BJ (cell line): ENCODE data around the gene LCORL. TPM values are rescaled to one million over a fixed set of nuclear protein-coding genes. Genes with fewer than 3 reads are reported as not detected.
"Not testable (repeated sequence)": the region's sequence is repeated elsewhere in the genome, so short reads cannot be mapped to it uniquely, and the experiment has no call there.

Source experiments
- CTCF ChIA-PET: fragments of 350-600 bp; formaldehyde crosslinking; extraction: SDS; loops from one replicate; lab custom pipeline; 2021; ENCODE audit warnings: antibody characterized with exemption, inconsistent platforms; lab: Yijun Ruan, JAX
- POLR2A ChIA-PET: fragments of 300-600 bp; sonication (Branson Sonifier 250); formaldehyde crosslinking; extraction: SDS; loops from one replicate; lab custom pipeline; 2021; ENCODE audit warnings: antibody characterized with exemption; lab: Charles Lee
- DNase-seq: peaks from one replicate; pipeline ENCODE4 v3.0.0-alpha.2; 2011; ENCODE audit warnings: low read depth
- H3K27me3 ChIP-seq: 2 replicates; pipeline ENCODE4 v1.6.0; 2011; ENCODE audit warnings: low read length; ENCODE audit not compliant: control insufficient read depth, insufficient read depth
- H3K36me3 ChIP-seq: 2 replicates; pipeline ENCODE4 v1.5.1; 2011; ENCODE audit warnings: low read length; ENCODE audit not compliant: control insufficient read depth, insufficient read depth
- H3K4me3 ChIP-seq: 2 replicates; pipeline ENCODE4 v1.5.1; 2011; ENCODE audit warnings: low read depth, mild to moderate bottlenecking, control low read depth, low read length
- CTCF ChIP-seq: IDR thresholded peaks from 2 replicates; pipeline ENCODE4 v1.5.1; 2011; ENCODE audit warnings: low read depth, mild to moderate bottlenecking, control low read depth, inconsistent platforms, low read length, moderate library complexity; ENCODE audit not compliant: insufficient read depth
- polyA plus RNA-seq: library from polyadenylated mRNA; depleted of rRNA; stranded (reverse); fragments of >200 nt; gene quantifications from 2 replicates; pipeline ENCODE4 v1.2.3, GENCODE V29; 2011

The LCORL gene
- polyA plus RNA-seq, 1 experiment = 2.0 TPM

DNA sequence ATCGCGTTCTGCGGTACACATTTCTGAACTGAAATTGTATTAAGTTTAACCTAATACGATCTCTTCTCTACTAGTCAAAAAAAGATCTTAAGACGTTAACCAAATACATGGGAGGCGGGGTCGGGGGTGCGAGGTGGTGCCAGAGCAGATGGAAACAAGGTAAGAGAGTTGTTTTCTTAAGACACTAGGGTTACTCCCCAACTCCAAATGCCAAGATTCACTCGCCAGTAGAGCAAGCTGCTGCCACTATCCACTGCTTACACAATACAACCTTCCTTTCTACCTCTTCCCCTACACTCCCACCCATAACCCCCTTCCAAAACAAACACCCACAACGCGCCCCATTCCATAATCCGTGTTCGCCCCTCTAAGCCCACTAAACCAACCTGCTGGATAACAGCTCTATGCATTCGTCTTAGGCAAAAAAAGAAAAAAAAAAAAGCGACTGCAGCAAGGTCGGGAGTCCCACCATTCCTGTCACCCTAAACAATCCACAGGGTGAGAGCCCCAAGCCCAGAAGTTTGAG is 1.3 kb downstream of the LCORL start:
- ChIA-PET CTCF (interaction anchor here (0.9 to 1.2 kb wide), 2 partner anchors 22 to 203 kb away, joined by 3 to 4 read pairs; no protein-coding TSS in a partner anchor), POLR2A (no interaction called here)
- no peaks in the 10 kb centered on the region for H3K36me3 ChIP-seq
- peak overlapping the region; percentile 93 for H3K4me3 ChIP-seq
- DNase-seq = no peak
- peaks cover 6% of the 10 kb centered on the region for H3K27me3 ChIP-seq
- TF ChIP-seq CTCF = no peak

GRCh38 chr4:18014269-18014668 is 7.3 kb downstream of the LCORL start:
- TF ChIP-seq CTCF = no peak
- POLR2A ChIA-PET = no interaction called here
- CTCF ChIA-PET = no interaction called here

DNA sequence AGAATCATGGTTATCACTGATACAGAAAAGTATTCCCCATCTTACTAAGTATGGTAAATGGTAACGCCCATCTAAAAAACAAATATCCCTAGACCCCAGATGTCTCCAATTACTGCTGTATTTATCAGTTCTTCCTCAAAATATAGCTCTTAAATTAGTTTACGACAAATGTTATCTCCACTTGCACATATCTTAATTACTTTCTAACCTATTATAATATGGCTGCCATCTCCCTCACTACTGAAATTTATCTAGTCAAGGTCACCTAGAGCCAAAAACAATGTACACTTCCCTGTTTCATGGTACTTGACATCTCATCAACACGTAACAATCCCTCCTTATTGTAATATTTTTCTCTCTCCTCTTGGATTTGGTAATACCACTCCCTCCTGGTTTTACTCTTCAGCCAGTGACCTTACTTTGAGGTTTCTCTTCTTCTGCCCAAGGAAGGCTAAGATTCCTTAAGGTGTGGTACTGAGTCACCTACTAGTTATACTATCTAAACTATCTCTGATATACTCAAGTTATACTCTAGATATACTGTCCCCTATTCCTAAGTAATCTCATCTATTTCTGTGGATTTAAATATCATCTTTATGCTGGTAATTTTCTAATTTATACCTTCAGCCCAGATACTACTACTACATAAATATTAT is 8.6 kb downstream of the LCORL start:
- ChIA-PET CTCF (interaction anchor here (0.6 kb wide), 1 partner anchor 572 kb away, joined by 4 read pairs; no protein-coding TSS in a partner anchor), POLR2A (no interaction called here)
- H3K4me3 ChIP-seq = no peak overlapping the region
- H3K27me3 ChIP-seq = no peaks in the 10 kb centered on the region
- no peak for DNase-seq
- H3K36me3 ChIP-seq = no peaks in the 10 kb centered on the region
- TF ChIP-seq CTCF = no peak

More at GRCh38 chr4:18014269-18014668, 7.3 kb downstream of the LCORL start:
- no peak for DNase-seq
- no peaks in the 10 kb centered on the region for H3K36me3 ChIP-seq
- no peaks in the 10 kb centered on the region for H3K27me3 ChIP-seq
- no peak overlapping the region for H3K4me3 ChIP-seq

DNA sequence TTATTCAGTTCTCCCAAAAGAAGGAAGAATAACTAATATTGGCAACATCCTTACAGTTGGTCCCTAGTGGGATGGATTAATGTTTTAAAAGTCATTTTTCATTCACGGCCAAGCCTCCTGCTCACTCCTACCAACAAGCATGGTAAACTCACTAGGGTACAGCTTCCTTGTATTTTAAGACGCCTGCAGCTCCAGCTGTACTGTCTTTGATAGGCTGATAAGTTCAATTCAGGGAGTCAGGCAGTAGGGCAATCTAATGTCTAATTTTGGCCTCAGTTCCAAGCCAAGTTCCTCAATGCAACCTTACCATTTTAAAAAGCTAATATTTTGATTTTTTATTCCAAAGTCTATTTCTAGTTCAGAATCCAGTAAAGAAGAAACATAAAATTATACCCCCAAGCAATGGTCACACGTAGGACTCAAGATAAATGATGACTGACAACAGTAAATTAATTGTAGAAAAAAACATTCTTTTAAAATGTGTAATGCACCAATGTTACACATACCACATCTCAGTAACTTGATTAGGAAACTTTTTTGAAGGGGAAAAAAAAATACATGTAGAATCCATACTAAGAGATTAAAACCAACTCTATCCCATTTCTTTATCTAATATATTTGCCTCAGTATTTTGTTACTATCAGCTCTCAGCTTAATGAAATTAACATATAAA is 9.3 kb downstream of the LCORL start:
- TF ChIP-seq CTCF = no peak
- no peak for DNase-seq
- Histone ChIP-seq H3K27me3 (no peaks in the 10 kb centered on the region), H3K4me3 (no peak overlapping the region), H3K36me3 (no peaks in the 10 kb centered on the region)
- POLR2A ChIA-PET = no interaction called here
- CTCF ChIA-PET = interaction anchor here (0.6 kb wide), 1 partner anchor 573 kb away, joined by 4 read pairs; no protein-coding TSS in a partner anchor

GRCh38 chr4:18007625-18008024 is 13.9 kb downstream of the LCORL start:
- H3K4me3 ChIP-seq = no peak overlapping the region
- no peak for DNase-seq
- CTCF ChIA-PET = no interaction called here
- POLR2A ChIA-PET = no interaction called here
- no peak for TF ChIP-seq CTCF
- H3K27me3 ChIP-seq = no peaks in the 10 kb centered on the region
- H3K36me3 ChIP-seq = no peaks in the 10 kb centered on the region

DNA sequence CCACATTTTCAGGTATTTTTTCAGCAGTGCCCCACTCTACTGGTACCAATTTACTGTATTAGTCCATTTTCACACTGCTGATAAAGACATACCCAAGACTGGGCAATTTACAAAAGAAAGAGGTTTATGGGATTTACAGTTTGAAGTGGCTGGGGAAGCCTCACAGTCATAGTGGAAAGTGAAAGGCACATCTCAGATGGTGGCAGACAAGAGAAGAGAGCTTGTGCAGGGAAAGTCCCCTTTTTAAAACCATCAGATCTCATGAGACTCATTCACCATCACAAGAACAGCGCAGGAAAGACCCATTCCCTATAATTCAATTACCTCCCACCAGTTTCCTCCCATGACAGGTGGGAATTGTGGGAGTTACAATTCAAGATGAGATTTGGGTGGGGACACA is 15.1 kb downstream of the LCORL start:
- H3K4me3 ChIP-seq, H3K27me3 ChIP-seq, POLR2A ChIA-PET, CTCF ChIA-PET, DNase-seq, H3K36me3 ChIP-seq: not testable (repeated sequence)
